Measurements from ENCODE around the gene PER1. TPM values are rescaled to one million over a fixed set of nuclear protein-coding genes. Genes with fewer than 3 reads are reported as not detected.
A peak's percentile ranks its signal among the peaks of the same experiment; 100 is the strongest.

Gene PER1
- total and polyA plus RNA-seq, 2 of the 13 experiments (the other 11 are each of a cell fraction or from before 2014, with no cell fraction given): 2.6 to 3.6 TPM

DNA sequence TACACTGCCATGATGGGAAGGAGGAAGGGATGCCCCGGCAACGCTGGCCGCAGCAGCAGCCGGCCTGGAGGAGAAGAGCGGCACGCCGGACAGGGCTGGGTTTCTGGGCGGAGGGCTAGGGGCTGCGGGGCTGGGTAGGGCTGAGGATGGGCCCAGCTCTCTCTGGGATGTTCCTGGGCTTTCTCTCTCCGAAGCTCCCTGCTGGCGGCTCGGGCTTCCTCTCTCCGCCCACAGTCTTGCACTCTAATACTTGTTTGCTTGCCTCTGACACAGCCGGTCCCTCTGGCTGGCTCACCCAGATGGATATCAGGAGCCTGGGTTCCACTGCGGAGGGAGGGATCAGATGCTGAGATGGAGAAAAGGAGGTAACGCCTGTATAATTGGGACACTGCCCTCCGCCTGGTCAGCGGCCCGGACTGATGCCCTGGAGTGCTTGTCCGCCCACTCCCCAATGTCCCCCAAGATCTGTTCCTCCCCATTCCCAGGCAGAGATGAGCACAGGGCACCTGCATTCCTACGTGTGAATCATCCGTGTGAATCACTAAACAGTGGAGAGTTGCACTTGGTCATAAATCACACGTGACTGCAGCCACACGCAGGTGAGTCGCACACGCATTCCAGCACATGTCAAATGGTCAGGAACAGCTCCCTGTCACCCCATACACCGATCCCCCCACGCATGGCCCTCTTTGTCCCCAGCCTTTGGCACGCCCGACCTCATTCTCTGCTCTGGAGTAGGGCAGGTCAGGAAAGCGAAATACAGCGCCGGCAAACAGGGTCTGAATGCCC, 34.0 kb downstream of the PER1 start, which contains the start of gene ALOXE3 (continued):
- TF ChIP-seq MED1 (CRISPR knock-in tag; IDR thresholded peaks at IDR 0.05): 0 out of 2 replicates have a peak, but pooled peaks have one; percentile 8
- peak; percentile 88 for TF ChIP-seq FOSL2 (CRISPR knock-in tag; IDR thresholded peaks at IDR 0.05)
- TF ChIP-seq, protein P1, sequence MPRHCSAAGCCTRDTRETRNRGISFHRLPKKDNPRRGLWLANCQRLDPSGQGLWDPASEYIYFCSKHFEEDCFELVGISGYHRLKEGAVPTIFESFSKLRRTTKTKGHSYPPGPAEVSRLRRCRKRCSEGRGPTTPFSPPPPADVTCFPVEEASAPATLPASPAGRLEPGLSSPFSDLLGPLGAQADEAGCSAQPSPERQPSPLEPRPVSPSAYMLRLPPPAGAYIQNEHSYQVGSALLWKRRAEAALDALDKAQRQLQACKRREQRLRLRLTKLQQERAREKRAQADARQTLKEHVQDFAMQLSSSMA (CRISPR knock-in tag; IDR thresholded peaks at IDR 0.05): no peak
- peak; percentile 90 for TF ChIP-seq BHLHE40 (IDR thresholded peaks at IDR 0.05; ENCODE audit: low read length)
- peak; percentile 2; the same call in 1 of the 2 replicates for TF ChIP-seq SAP130 (CRISPR knock-in tag; IDR thresholded peaks at IDR 0.05; ENCODE audit: low read depth)
- TF ChIP-seq, protein P2, sequence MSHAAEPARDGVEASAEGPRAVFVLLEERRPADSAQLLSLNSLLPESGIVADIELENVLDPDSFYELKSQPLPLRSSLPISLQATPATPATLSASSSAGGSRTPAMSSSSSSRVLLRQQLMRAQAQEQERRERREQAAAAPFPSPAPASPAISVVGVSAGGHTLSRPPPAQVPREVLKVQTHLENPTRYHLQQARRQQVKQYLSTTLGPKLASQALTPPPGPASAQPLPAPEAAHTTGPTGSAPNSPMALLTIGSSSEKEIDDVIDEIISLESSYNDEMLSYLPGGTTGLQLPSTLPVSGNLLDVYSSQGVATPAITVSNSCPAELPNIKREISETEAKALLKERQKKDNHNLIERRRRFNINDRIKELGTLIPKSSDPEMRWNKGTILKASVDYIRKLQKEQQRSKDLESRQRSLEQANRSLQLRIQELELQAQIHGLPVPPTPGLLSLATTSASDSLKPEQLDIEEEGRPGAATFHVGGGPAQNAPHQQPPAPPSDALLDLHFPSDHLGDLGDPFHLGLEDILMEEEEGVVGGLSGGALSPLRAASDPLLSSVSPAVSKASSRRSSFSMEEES (CRISPR knock-in tag; IDR thresholded peaks at IDR 0.05): peak; percentile 31; the same call in 1 of the 2 replicates
- TF ChIP-seq SIX4 (CRISPR knock-in tag; IDR thresholded peaks at IDR 0.05): no peak
- no peak for TF ChIP-seq ISX (CRISPR knock-in tag; conservative IDR thresholded peaks at IDR 0.05)
- TF ChIP-seq ZNF350 (CRISPR knock-in tag; IDR thresholded peaks at IDR 0.05; ENCODE audit: borderline replicate concordance, low read depth): 0 out of 2 replicates have a peak, but pooled peaks have one; percentile 45
- 0 out of 2 replicates have a peak, but pooled peaks have one; percentile 31 for TF ChIP-seq NRL (CRISPR knock-in tag; IDR thresholded peaks at IDR 0.05; ENCODE audit: borderline replicate concordance)
- TF ChIP-seq, protein P3, sequence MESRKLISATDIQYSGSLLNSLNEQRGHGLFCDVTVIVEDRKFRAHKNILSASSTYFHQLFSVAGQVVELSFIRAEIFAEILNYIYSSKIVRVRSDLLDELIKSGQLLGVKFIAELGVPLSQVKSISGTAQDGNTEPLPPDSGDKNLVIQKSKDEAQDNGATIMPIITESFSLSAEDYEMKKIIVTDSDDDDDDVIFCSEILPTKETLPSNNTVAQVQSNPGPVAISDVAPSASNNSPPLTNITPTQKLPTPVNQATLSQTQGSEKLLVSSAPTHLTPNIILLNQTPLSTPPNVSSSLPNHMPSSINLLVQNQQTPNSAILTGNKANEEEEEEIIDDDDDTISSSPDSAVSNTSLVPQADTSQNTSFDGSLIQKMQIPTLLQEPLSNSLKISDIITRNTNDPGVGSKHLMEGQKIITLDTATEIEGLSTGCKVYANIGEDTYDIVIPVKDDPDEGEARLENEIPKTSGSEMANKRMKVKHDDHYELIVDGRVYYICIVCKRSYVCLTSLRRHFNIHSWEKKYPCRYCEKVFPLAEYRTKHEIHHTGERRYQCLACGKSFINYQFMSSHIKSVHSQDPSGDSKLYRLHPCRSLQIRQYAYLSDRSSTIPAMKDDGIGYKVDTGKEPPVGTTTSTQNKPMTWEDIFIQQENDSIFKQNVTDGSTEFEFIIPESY (CRISPR knock-in tag; IDR thresholded peaks at IDR 0.05): no peak
- TF ChIP-seq, protein P4, sequence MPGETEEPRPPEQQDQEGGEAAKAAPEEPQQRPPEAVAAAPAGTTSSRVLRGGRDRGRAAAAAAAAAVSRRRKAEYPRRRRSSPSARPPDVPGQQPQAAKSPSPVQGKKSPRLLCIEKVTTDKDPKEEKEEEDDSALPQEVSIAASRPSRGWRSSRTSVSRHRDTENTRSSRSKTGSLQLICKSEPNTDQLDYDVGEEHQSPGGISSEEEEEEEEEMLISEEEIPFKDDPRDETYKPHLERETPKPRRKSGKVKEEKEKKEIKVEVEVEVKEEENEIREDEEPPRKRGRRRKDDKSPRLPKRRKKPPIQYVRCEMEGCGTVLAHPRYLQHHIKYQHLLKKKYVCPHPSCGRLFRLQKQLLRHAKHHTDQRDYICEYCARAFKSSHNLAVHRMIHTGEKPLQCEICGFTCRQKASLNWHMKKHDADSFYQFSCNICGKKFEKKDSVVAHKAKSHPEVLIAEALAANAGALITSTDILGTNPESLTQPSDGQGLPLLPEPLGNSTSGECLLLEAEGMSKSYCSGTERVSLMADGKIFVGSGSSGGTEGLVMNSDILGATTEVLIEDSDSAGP (CRISPR knock-in tag; IDR thresholded peaks at IDR 0.05; ENCODE audit: borderline replicate concordance): 0 out of 2 replicates have a peak, but pooled peaks have one; percentile 41
- TF ChIP-seq ARNT2 (CRISPR knock-in tag; IDR thresholded peaks at IDR 0.05; ENCODE audit: low read depth): 0 out of 2 replicates have a peak, but pooled peaks have one; percentile 16
- TF ChIP-seq, protein P5, sequence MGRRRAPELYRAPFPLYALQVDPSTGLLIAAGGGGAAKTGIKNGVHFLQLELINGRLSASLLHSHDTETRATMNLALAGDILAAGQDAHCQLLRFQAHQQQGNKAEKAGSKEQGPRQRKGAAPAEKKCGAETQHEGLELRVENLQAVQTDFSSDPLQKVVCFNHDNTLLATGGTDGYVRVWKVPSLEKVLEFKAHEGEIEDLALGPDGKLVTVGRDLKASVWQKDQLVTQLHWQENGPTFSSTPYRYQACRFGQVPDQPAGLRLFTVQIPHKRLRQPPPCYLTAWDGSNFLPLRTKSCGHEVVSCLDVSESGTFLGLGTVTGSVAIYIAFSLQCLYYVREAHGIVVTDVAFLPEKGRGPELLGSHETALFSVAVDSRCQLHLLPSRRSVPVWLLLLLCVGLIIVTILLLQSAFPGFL (CRISPR knock-in tag; IDR thresholded peaks at IDR 0.05): no peak
- TF ChIP-seq, protein P6, sequence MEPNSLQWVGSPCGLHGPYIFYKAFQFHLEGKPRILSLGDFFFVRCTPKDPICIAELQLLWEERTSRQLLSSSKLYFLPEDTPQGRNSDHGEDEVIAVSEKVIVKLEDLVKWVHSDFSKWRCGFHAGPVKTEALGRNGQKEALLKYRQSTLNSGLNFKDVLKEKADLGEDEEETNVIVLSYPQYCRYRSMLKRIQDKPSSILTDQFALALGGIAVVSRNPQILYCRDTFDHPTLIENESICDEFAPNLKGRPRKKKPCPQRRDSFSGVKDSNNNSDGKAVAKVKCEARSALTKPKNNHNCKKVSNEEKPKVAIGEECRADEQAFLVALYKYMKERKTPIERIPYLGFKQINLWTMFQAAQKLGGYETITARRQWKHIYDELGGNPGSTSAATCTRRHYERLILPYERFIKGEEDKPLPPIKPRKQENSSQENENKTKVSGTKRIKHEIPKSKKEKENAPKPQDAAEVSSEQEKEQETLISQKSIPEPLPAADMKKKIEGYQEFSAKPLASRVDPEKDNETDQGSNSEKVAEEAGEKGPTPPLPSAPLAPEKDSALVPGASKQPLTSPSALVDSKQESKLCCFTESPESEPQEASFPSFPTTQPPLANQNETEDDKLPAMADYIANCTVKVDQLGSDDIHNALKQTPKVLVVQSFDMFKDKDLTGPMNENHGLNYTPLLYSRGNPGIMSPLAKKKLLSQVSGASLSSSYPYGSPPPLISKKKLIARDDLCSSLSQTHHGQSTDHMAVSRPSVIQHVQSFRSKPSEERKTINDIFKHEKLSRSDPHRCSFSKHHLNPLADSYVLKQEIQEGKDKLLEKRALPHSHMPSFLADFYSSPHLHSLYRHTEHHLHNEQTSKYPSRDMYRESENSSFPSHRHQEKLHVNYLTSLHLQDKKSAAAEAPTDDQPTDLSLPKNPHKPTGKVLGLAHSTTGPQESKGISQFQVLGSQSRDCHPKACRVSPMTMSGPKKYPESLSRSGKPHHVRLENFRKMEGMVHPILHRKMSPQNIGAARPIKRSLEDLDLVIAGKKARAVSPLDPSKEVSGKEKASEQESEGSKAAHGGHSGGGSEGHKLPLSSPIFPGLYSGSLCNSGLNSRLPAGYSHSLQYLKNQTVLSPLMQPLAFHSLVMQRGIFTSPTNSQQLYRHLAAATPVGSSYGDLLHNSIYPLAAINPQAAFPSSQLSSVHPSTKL (CRISPR knock-in tag; IDR thresholded peaks at IDR 0.05): 0 out of 2 replicates have a peak, but pooled peaks have one; percentile 3
- TF ChIP-seq ZNF891 (CRISPR knock-in tag; IDR thresholded peaks at IDR 0.05): 0 out of 2 replicates have a peak, but pooled peaks have one; percentile 38

Measured in HepG2 (cell line).